ENCODE data around the gene SLC44A5.

SLC44A5 gene

DNA sequence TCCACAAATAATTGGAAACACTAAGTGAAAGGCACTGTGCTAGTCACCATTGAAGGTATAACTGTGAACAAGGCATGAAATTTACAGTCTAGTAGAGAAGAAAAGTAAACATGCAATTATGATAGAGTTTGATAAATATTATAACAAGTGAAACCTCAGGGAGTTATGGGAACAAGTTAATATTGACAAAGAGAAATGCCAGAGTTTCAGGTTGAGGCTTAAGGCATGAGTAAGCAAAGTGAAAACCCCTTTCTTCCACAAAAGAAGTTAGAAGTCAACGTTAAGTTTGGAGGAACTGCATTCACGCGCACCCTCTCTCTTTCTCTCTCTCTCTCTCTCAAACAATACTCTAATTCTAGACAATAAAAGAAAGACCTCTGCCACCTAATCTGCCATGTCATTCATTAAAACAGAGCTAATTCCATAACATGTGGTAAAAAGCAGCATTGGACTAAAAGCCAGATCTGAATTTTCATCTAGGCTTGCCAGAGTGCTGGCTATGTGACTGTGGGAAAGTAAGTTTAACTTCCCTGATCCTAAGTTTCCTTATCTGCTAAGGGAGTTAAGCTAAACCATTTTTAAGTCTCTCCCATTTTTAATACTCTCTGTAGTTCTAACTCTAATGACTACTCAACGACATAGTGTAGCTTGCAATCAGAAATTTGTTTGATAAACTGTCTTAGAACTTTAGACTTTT lies 22.0 kb downstream of the SLC44A5 start:
- no peak for DNase-seq (ENCODE audit: low read depth in 2 of 2)

DNA sequence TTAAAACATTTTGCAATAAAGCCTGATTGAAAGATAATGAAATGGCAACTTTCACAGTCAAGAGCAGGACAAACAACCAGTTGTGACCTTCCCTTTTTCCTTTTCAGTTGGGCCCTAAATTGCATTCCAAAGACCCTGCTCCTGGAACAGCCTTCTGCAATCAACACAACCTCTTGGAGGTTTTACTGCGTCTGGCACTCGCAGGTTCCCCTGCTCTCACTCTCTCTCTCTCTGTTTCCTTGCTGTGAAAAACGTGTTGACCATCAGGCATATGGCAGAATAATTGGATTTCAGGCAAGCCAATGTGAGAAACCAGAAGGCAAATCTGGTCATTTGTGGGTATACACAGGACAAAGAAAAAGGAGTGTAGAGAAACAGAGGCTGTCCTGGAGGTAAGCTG lies 23.2 kb downstream of the SLC44A5 start:
- DNase-seq (ENCODE audit: low read depth in 2 of 2) = no peak

DNA sequence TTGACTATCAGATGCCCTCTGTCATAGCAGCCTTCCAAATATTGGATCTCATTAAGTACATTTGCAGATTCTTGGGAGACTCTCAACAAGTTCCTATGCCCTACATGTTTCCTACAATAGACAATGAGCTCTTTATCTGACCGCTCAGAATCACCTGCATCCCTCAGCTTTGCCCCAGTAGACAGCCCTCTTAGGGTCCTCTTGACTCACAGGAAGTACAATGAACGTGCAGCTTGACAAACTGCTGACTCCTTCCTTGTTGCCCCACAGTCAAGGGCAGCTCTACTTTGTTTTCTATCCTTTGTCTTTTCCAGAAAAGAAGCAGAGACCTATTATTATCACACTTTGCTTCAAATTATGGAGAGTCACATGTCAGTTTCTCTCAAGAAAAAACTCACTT lies 27.6 kb downstream of the SLC44A5 start:
- DNase-seq (ENCODE audit: low read depth in 2 of 2) = no peak

DNA sequence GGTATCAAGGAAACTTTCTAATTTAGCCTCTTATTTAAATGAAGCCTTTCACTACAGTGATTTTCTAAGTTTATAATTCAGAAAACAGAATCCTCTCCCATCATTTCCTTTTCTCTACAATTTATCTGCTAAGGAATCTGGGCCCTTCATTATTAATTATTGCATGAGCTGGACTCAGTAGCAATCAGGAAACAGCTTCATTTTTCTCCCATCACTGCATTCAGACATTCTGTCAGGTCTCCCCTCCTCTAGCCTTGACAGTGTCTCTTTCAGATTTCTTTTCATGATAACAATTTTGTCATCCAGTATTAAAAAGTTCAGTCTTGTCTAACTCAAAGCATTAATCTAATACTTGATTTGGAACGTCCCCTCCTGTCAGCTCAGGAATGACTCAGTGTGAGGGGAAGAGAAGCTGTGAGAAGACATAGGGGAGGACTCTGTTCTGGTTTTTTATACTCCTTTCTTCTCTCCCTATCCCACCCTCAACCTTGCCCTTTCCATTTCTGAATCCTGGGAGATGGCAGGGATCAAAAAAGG lies 28.1 kb downstream of the SLC44A5 start:
- no peak for DNase-seq (ENCODE audit: low read depth in 2 of 2)

DNA sequence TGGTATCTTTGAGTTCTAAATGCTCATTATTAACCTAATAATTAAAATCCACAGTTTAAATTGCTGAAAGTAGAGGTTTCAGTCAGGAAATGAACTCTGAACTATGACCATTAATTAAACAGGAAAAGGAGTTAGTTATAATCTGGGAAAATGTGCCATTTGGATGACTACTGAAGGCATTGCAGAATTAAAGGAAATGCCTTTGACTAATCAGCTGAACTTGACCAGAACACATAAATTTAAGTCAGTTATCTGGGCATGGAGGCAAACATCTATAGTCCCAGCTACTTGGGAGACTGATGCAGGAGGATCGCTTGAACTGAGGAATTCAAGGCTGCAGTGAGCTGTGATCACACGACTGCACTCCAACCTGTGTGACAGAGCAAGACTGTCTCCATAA lies 31.9 kb downstream of the SLC44A5 start:
- DNase-seq (ENCODE audit: low read depth in 2 of 2) = no peak

DNA sequence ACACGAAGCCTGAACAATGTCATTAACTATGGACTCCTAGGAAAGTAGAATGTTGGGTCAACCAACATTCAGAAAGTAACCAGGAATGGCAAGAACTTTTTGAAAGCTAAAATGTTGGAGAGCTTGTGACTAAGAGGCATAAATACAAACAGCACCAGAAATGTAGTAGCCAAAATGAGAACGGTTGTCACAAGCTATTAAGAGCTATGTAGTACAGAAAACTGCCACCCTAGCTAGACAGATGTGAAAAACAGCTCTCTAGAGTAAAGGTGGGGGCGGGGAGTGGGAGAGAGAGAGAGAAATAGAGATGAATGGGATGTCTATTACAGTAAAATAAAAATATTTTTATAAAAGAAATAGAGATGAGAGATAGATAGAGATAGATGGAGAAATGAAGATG lies 35.1 kb downstream of the SLC44A5 start:
- no peak for DNase-seq (ENCODE audit: low read depth in 2 of 2)

DNA sequence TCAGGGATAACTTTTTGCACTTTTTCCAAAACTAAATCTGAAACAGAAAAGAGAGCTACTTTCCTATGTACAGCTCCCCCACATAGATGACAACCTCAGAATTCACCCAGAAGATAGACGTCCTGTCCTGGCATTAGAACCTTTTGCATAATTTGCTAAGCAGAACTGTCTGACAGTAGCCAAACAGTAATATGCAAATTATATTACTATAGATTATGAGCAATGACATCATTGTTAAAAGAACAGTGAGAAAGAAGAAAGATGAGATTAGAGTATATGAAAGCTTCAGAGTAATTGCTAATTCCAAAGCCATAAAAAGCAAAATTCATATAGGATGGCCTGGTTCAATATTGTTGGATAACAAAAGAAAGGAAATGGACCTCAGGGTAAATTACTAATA lies 43.7 kb downstream of the SLC44A5 start:
- no peak for DNase-seq (ENCODE audit: low read depth in 2 of 2)

DNA sequence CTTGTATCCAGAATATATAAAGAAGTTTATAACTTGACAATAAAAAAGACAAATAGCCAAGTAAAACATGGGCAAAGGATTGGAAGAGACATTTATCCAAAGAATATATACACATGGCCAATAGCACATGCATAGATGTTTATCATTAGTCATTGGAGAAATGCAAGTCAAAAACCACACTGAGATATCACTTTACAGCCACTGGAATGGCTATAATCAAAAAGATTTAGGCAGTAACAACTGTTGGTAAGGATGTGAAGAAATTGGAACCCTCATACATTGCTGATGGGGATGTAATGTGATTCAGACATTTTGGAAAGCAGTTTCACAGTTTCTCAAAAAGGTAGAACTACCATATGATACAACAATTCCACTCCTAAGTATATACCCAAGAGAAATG lies 51.1 kb downstream of the SLC44A5 start:
- no peak for DNase-seq (ENCODE audit: low read depth in 2 of 2)

DNA sequence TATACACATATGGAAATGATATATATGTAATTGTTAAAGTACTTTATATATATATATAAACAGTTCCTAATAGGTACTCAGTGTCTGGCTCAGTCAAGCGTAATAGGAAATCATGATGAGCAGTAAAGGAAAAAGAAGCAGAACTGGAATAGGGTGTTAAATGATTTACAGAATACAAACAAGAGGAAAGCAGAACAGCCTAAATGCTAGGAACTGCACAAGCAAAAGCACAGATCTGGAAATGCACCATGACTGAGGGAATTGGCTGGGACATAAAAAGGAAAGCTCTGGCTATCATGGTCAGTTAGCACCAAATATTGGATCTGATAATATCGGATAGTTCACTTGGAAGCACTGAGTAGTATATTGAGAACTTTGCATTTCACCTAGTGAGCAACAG lies 51.8 kb downstream of the SLC44A5 start:
- DNase-seq (ENCODE audit: low read depth in 2 of 2) = no peak

DNA sequence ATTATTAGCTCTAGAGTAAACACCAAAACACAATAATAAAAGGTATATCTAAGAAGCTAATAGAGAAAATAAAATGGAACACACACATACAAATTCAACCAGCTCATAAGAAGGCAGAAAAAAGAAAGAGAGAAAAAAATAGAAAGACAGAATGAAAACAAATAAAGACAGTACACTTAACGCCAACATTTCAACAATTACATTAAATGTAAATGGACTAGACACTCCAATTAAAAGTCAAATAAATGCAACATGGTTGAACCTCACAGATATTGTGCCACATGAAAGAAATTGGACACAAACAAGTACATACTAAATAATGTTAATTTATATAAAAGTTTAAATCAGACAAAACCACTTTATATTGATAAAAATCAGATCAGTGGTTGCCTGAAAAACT lies 56.0 kb downstream of the SLC44A5 start:
- no peak for DNase-seq (ENCODE audit: low read depth in 2 of 2)

DNA sequence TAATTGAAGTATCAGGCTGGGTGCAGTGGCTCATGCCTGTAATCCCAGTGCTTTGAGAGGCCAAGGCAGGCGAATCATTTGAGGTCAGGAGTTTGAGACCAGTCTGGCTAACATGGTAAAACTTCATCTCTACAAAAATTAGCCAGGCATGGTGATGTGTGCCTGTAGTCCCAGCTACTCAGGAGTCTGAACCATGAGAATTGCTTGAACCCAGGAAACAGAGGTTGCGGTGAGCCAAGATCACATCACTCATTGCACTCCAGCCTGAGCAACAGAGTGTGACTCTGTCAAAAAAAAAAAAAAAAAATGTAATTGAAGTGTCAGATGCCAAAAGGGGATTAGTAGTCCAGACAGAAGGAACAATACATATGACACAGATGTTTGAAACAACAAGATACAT lies 56.7 kb downstream of the SLC44A5 start:
- DNase-seq (ENCODE audit: low read depth in 2 of 2) = no peak

DNA sequence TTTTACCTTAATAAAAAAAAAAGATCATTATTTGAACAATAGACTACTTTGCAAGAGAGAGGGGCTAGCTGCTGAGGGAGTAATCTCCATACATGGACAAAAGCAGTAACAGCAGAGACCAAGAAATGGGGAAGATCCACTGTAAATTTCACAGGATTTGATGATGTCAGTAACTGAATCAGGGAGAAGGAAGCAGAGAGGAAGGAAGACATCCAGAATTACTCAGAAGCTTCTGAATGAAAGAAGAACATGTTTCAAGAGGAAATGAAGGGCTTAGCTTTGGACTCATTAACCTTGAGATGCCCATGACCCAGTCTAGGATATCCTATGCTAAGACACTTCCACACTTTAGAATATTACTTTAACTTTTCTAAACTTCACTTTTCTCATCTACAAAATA lies 60.4 kb downstream of the SLC44A5 start:
- DNase-seq (ENCODE audit: low read depth in 2 of 2) = no peak

DNA sequence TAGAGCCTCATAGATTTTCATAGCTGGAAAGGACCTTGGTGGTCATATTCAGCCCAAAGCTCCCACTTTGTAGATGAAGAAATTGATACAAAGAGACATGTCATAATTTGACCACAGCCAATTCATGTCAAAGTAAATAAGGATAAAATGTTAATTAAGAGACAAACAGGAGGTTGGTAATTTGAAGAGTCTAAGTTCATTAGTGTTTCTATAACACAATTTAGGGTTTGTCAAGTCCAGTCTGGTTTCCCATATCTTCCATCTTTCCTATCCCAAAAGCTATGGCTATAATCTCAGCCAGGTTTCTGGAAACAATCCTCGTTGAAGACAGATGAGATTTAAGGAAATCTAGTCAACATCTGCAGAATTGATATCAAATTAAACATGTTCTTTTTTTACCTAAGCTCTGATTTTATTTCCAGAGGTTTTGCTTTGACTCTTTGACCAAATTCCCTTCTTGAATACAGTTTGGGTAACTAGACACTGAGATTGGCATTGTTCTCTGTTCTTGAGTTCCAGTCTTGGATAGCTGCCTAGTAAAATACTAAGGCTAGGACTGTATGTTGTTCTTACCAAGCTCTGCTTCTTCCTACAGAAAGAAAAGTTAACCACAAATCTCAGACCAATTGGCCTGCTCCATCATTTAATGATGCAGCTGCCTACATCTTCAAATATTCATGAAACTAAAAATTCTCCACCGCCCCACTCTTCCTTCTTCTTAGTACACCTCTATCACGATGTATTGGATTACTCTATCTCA lies 62.0 kb downstream of the SLC44A5 start:
- DNase-seq (ENCODE audit: low read depth in 2 of 2) = no peak

DNA sequence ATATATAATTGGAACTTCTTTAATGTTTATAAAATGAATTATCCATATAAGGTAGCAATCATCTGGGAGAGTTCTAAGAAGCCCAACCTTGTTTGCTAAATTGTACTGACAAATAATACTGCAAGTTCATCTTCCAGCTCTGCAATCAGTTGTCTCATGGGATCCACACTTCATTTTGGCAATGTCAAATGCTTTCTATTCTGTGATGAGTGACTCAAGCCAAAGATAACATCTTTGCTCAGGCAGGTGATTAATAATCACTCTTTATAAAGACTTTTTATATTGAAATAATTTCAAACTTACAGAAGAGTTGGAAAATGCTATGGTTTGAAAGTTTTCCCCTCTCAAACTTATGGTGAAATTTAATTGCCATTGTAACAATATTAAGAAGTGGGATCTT lies 67.2 kb downstream of the SLC44A5 start:
- no peak for DNase-seq (ENCODE audit: low read depth in 2 of 2)

DNA sequence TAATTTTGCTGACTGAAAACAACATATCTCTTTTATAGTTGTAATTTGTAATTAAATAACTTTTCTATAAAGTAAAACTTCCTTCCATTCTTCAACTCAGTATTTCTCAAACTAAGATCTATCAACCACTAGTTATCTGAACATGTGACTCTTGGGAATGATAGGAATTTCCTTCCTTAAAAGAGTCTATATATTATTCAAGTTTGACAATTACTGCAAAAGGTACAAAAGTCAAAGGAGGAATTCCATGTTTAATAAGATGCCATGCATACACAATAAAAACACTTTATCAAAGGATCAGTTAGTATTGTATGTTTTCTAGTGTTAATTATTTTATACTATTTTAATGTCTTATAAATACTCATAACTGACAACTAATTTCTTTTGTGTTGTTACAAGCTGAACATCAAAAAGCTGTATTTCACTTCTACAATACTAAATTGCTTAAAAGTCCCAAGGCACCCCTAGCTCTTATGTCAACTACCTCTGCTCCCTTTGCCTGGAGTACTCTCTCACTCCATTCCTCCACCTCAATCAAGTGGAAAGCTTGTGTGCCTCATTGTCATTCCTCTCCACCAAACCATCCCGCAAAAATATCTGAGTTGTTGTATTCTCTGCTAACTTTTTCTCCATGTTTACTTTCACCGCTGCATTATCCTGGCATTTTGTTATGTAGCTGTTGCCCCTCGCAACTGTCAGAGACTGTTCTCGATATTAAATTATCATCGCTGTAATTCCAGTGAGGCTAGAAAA lies 67.9 kb downstream of the SLC44A5 start:
- DNase-seq (ENCODE audit: low read depth in 2 of 2) = no peak

DNA sequence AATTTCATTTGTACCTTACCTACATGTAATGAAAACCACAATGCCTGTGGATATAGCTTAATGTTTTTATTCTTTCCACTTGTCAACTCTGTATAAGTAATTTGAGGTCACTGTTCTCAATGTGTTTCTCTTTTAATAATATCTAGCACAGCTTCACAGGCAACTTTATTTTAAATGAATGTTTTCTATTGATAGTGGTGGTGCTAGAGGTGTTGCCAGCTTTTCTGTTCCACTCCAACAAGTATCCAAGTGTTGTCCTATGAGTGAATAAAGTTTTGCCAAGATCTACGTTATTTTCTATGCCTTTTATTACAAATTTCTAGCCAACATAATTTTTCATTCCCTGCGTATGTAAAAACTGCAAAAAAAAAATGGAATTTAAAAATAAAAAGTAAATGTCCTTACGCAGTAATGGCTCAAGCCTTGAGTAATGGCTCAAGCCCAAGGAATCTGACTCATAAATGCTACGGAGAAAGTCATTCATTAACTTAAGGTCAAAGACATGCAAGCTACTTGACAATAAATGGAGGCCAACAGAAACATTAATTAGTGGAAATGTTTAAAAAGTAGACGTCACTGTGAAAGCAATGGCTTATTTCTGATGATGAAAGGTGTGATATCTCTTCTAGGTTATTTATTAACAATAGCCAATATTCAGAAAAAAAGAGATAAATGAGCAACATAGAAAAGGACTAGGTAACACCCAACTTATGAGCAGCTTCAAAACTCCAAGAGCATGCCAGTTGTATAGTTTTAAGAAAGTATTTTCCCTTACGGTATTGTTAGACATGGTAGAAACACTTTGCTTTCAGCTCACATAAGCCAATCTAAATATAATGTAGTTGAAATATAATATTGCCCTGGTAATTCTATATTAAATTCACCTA lies 71.4 kb downstream of the SLC44A5 start:
- no peak for DNase-seq (ENCODE audit: low read depth in 2 of 2)

DNA sequence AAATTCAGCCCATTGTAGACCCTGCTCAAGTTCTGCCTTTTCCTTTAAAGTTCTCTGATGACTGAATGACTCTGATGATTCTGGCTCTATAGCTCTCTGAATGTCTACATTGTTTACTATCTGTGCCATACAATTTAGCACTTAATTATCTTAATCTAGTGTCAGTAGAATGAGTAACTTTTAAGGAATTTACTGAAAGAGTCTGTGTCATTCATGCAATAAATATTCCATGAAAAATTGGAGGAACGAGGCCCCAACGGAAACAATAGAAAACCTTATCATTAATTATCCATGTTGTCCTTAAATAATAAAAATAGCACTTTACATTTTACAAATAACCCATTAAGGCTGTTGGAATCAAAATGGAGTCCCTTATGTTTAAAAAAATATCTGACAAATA lies 77.8 kb downstream of the SLC44A5 start:
- no peak for DNase-seq (ENCODE audit: low read depth in 2 of 2)

DNA sequence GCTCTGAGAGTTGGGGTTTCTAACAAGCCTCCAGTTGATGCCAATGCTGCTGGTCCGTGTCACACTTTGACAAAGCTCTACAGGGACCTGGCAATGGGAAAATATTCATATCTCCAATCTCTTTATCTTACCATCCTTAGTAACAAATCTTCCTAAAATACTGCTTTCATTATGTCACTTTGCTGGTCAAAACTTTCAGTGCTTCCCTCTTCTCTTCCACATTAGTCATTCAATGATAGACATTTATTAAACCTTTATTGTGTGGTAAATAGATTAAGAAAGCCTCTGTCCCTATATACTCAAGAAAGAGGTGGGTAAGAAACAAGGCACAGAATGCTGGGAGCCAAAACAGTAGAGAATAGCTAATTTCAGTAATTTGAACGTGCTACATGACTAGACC lies 79.3 kb downstream of the SLC44A5 start:
- DNase-seq (ENCODE audit: low read depth in 2 of 2) = no peak

DNA sequence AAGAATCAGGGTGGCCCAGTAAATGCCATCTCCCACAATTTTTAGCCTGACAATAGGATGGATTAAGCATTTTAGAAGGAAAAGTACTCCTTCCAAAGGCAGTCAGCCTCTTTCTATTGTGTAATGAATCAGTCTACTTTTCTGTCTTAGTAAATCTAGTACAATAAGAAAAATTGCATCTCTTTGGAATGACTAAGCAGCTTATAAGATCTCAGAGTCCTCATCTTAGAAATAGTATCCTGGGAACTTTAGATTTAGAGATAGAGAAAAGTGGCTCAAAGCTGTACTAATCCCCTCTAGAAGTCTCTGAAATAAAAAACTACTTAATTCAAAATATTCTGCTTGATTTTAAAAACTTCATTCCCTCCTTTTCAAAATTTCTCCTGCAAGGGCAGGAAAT lies 81.4 kb downstream of the SLC44A5 start:
- DNase-seq (ENCODE audit: low read depth in 2 of 2) = no peak

DNA sequence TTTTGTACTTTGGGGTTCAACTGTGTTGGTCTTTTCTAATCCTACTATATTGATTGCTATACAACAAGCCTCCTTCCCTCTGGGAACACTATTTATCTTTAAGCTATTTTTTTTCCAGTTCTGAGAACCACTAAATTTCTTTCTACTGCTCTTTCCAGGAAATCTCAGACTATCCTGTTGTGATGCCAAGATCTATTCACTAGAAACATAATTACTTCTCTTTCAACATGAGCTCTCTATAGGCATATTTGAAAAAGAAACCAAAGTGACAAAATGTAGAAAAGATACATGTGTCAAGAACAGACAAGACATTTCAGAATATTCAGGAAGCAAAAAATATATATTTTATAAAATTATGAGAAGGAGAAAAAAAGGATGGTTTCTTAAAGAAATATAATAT lies 82.9 kb downstream of the SLC44A5 start:
- no peak for DNase-seq (ENCODE audit: low read depth in 2 of 2)

DNA sequence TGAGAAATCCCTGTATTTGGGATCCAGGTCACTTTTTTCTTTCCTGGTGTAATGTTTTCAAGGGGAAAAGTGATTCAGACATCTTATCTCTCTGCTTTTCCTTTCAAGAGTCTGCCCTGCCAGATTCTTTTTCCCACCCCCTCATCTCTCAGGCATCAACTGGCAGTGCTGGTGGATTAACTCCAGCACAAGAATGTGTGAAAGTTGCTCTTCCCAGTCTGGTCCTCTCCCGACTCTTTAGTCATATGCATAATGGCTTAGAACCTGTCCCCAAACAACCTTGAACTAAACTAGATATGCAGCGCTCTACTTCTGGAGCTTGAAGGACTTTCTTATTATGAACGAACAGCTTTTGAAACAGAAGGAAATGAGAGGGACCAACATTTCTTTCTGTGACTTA lies 88.5 kb downstream of the SLC44A5 start:
- no peak for DNase-seq (ENCODE audit: low read depth in 2 of 2)

DNA sequence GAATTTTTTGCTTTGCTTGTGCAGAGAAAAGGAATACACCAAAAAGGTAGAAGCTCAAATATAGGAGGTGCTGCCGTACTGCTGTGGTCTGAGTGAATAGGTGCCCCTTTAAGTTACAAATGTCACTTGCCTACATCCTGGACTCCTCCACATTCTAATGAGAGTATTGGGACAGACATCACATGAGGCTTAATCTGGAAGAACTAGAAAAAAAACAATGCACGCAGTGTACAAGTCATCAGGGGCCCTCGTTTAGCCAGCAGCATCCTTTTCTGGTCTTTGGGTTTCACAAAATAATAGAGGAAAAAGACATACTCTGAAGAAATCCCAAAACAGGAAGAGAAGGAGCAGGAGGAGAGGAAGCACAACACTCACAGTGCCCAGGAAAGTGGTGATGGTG lies 89.3 kb downstream of the SLC44A5 start:
- DNase-seq (ENCODE audit: low read depth in 2 of 2) = no peak
